GM06990 (cell line): ENCODE data around the gene ZNF132.
A peak's percentile ranks its signal among the peaks of the same experiment; 100 is the strongest.
"Not testable (repeated sequence)": the region's sequence is repeated elsewhere in the genome, so short reads cannot be mapped to it uniquely, and the experiment has no call there.

Experiments used
- DNase-seq: peaks from one replicate; pipeline ENCODE4 v3.0.0-alpha.2; 2011; ENCODE audit not compliant: insufficient read length; ENCODE audit errors: extremely low read depth
- H3K27me3 ChIP-seq: replicated peaks from 2 replicates; pipeline ENCODE4 v1.6.0; 2011; ENCODE audit warnings: low read length; ENCODE audit not compliant: control insufficient read depth, insufficient read depth
- H3K36me3 ChIP-seq: 2 replicates; pipeline ENCODE4 v1.5.1; 2011; ENCODE audit warnings: low read length; ENCODE audit not compliant: control insufficient read depth, insufficient read depth
- H3K4me3 ChIP-seq: replicated peaks from 2 replicates; pipeline ENCODE4 v1.5.1; 2011; ENCODE audit warnings: low read depth, mild to moderate bottlenecking, control low read depth, low read length
- TF ChIP-seq, protein P1 (sequence below): IDR thresholded peaks from 2 replicates; pipeline ENCODE4 v1.5.1; 2011; ENCODE audit warnings: low read length, control low read depth, mild to moderate bottlenecking, inconsistent platforms; ENCODE audit not compliant: insufficient read depth, poor library complexity, severe bottlenecking

ZNF132 gene

GRCh38 chr19:58439576-58440554 lies at the start of gene ZNF132:
Gene ZNF132, minus strand, starts transcription at chr19:58440153. Its CDS starts 332 bp downstream, at chr19:58439821.
- peak within 1 kb of the TSS; percentile 89 for H3K4me3 ChIP-seq
- DNase-seq = peak; percentile 94
- peaks cover 6% of the 10 kb centered on the region for H3K36me3 ChIP-seq
- no peaks in the 10 kb centered on the region for H3K27me3 ChIP-seq
- TF ChIP-seq, protein P1, sequence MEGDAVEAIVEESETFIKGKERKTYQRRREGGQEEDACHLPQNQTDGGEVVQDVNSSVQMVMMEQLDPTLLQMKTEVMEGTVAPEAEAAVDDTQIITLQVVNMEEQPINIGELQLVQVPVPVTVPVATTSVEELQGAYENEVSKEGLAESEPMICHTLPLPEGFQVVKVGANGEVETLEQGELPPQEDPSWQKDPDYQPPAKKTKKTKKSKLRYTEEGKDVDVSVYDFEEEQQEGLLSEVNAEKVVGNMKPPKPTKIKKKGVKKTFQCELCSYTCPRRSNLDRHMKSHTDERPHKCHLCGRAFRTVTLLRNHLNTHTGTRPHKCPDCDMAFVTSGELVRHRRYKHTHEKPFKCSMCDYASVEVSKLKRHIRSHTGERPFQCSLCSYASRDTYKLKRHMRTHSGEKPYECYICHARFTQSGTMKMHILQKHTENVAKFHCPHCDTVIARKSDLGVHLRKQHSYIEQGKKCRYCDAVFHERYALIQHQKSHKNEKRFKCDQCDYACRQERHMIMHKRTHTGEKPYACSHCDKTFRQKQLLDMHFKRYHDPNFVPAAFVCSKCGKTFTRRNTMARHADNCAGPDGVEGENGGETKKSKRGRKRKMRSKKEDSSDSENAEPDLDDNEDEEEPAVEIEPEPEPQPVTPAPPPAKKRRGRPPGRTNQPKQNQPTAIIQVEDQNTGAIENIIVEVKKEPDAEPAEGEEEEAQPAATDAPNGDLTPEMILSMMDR = no peak

GRCh38 chr19:58484349-58484748 lies 44.4 kb upstream of the ZNF132 start:
- not testable (repeated sequence) for H3K27me3 ChIP-seq, H3K4me3 ChIP-seq, DNase-seq, H3K36me3 ChIP-seq
- TF ChIP-seq, protein P1 = peak; percentile 11

- Histone ChIP-seq H3K27me3 (no peaks in the 10 kb centered on the region), H3K36me3 (peaks cover 6% of the 10 kb centered on the region; the same call in 1 of the 2 replicates), H3K4me3 (no peak overlapping the region)
- no peak for DNase-seq
- TF ChIP-seq, protein P1 = no peak
Observed at GRCh38 chr19:58483776-58484175, 43.8 kb upstream of the ZNF132 start.

DNA sequence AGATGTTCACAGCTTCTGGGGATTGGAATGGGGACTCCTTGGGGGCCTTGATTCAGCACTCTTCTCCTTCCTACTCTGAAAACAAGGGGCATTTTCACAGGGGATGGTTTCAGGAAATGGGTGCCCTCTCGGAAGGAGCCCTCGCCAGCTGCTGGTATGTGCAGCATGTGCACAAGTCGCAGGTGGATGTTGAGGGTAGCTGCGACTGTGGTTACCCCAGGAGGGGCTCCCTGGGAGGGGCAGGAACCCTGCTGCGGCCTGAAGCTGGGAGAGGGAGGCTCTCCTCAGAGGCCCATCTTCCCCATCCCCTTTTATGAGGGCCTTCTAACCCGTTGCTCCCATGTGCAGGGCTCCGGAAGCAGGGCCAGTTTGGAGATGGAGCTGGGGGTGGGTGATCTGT lies 42.4 kb upstream of the ZNF132 start:
- Histone ChIP-seq H3K27me3 (no peaks in the 10 kb centered on the region), H3K36me3 (peaks cover 6% of the 10 kb centered on the region; the same call in 1 of the 2 replicates), H3K4me3 (no peak overlapping the region)
- TF ChIP-seq, protein P1 = no peak
- no peak for DNase-seq

GRCh38 chr19:58480831-58481230 lies 40.9 kb upstream of the ZNF132 start:
- peaks cover 6% of the 10 kb centered on the region; the same call in 1 of the 2 replicates for H3K36me3 ChIP-seq
- TF ChIP-seq, protein P1 = no peak
- no peak for DNase-seq
- no peaks in the 10 kb centered on the region for H3K27me3 ChIP-seq
- H3K4me3 ChIP-seq = no peak overlapping the region
